A549 treated with DMSO at 1 μM for 4 hours (cell line): ENCODE results near the gene ARRDC4. TPM values are rescaled to one million over a fixed set of nuclear protein-coding genes. Genes with fewer than 3 reads are reported as not detected.

Source experiments
- total RNA-seq: library from RNA; stranded (reverse); fragments of 200-300 nt; extraction: Qiagen RNA extraction; gene quantifications from 5 replicates; pipeline ENCODE4 v1.2.3, GENCODE V29; 2022; ENCODE audit warnings: low read depth

The ARRDC4 gene
- total RNA-seq: 0.19 to 0.31 TPM (median 0.21 TPM) in 5 replicates

GRCh38 chr15:97960364-97961066, at the start of gene ARRDC4:
Gene ARRDC4, plus strand, starts transcription at chr15:97960703. Its CDS starts 159 bp downstream, at chr15:97960862.

